RWPE2 (cell line): ENCODE results near the gene FOXL1.

Source experiments
- ATAC-seq: fragments of 200-7000 bp; cut with Tn5 transposase; 3 replicates; pipeline ENCODE4 v1.9.1; 2021; ENCODE audit warnings: low read depth
- DNase-seq: peaks from one replicate; pipeline ENCODE4 v3.0.0-alpha.2; 2020; ENCODE audit warnings: low spot score
- H3K27ac ChIP-seq: fragments of 450-650 bp; 2 replicates; pipeline ENCODE4 v1.5.1; 2017; ENCODE audit warnings: mild to moderate bottlenecking; ENCODE audit not compliant: poor library complexity, severe bottlenecking
- H3K27me3 ChIP-seq: fragments of 250-450 bp; sonication (Bioruptor Pico); 2 replicates; pipeline ENCODE4 v1.5.1; 2021; ENCODE audit warnings: mild to moderate bottlenecking, moderate library complexity; ENCODE audit not compliant: insufficient read depth, poor library complexity, severe bottlenecking
- H3K36me3 ChIP-seq: fragments of 250-450 bp; sonication (Bioruptor Pico); 2 replicates; pipeline ENCODE4 v1.5.1; 2020; ENCODE audit warnings: low read depth, mild to moderate bottlenecking, moderate library complexity
- H3K4me1 ChIP-seq: fragments of 250-450 bp; sonication (Bioruptor Pico); 2 replicates; pipeline ENCODE4 v1.5.1; 2021; ENCODE audit warnings: mild to moderate bottlenecking, moderate library complexity; ENCODE audit not compliant: insufficient read depth, poor library complexity, severe bottlenecking
- H3K4me3 ChIP-seq: fragments of 250-450 bp; sonication (Bioruptor Pico); 2 replicates; pipeline ENCODE4 v1.5.1; 2021; ENCODE audit warnings: mild to moderate bottlenecking, moderate library complexity; ENCODE audit not compliant: severe bottlenecking
- H3K9me3 ChIP-seq: fragments of 250-450 bp; sonication (Bioruptor Pico); 2 replicates; pipeline ENCODE4 v1.5.1; 2021; ENCODE audit warnings: mild to moderate bottlenecking, moderate library complexity; ENCODE audit not compliant: severe bottlenecking
- TF ChIP-seq, protein P1 (sequence below): fragments of 450-650 bp; IDR thresholded peaks from one replicate; pipeline ENCODE4 v1.5.1; 2017; ENCODE audit warnings: mild to moderate bottlenecking, moderate library complexity; ENCODE audit not compliant: poor library complexity, severe bottlenecking

FOXL1 gene

DNA sequence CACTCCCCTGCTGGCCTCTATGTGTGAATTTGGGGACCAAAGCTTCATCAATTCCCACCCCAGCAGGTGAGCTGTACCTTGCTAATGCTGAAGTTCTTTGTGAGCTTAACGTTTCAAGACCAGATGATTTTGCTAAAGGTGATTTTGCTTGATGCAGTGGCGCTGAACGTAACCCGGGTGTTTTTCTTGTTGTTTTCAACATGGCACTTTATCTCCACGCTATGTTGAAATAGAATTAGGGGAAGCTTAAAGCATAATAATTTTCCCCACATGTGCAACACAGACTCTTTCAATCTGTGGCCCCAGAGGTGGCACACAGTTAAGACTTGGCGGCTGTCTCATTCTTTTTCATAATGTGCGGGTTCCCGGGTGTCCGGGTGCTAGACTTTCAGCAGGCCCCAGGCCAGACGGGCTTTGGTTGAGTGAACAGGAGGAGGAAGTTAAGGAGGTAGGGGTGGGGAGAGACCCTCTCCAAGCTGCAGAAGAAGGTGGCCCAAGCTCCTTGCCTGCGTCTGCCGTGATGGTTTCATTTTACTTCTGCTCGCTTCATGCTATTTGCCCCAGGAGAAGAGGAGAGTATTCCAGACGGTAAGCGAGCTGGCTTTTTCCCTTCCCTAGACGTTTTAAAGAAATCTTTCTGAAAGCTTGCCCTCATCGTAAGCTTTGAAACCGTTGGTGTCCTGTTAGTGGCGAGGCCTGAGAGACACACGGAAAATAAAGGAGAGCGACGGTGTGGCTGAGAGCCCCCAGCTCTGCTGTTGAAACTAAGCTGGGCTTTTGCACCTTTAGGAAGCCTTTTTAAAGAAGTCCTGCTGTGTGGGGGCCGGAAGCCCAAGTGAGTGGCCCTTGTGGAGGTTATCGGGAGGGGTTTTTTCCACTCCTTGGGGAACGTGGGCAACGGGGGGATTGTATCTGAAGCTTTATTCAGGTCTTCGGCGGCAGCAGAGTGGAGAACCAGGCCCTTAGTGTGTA lies 7.5 kb upstream of the FOXL1 start:
- no peaks in the 10 kb centered on the region for H3K9me3 ChIP-seq
- peaks cover 12% of the 10 kb centered on the region for H3K27me3 ChIP-seq
- ATAC-seq (no peak), DNase-seq (no peak)
- H3K4me3 ChIP-seq: peak overlapping the region; percentile 80
- peaks cover 12% of the 10 kb centered on the region; the same call in 1 of the 2 replicates for H3K36me3 ChIP-seq
- H3K4me1 ChIP-seq: peaks cover 7% of the 10 kb centered on the region
- no peak overlapping the region for H3K27ac ChIP-seq
- TF ChIP-seq, protein P1, sequence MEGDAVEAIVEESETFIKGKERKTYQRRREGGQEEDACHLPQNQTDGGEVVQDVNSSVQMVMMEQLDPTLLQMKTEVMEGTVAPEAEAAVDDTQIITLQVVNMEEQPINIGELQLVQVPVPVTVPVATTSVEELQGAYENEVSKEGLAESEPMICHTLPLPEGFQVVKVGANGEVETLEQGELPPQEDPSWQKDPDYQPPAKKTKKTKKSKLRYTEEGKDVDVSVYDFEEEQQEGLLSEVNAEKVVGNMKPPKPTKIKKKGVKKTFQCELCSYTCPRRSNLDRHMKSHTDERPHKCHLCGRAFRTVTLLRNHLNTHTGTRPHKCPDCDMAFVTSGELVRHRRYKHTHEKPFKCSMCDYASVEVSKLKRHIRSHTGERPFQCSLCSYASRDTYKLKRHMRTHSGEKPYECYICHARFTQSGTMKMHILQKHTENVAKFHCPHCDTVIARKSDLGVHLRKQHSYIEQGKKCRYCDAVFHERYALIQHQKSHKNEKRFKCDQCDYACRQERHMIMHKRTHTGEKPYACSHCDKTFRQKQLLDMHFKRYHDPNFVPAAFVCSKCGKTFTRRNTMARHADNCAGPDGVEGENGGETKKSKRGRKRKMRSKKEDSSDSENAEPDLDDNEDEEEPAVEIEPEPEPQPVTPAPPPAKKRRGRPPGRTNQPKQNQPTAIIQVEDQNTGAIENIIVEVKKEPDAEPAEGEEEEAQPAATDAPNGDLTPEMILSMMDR: no peak

DNA sequence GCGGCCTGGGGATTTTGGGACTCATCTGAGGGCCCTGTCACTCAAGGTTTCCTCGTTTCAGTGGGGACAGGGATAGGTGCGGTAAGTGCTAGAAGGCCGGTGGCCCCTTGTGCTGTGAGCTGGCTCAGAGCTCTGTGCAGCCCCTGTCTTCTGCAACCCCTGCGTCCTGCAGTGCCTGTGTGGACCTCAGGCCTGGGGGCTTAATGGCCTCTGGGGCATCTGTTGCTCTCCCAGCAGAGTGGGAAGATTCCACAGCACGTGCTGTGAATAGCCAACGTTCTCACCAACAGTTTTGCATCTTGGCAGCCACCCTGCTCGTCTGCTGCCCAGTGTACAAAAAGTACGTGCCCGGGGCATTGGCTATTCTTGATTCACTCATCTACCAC lies 6.8 kb upstream of the FOXL1 start:
- peaks cover 3% of the 10 kb centered on the region for H3K4me1 ChIP-seq
- DNase-seq (no peak), ATAC-seq (no peak)
- H3K27ac ChIP-seq: no peak overlapping the region
- TF ChIP-seq, protein P1: no peak
- no peaks in the 10 kb centered on the region for H3K9me3 ChIP-seq
- H3K27me3 ChIP-seq: peaks cover 8% of the 10 kb centered on the region
- H3K4me3 ChIP-seq: no peak overlapping the region
- peaks cover 12% of the 10 kb centered on the region; the same call in 1 of the 2 replicates for H3K36me3 ChIP-seq

DNA sequence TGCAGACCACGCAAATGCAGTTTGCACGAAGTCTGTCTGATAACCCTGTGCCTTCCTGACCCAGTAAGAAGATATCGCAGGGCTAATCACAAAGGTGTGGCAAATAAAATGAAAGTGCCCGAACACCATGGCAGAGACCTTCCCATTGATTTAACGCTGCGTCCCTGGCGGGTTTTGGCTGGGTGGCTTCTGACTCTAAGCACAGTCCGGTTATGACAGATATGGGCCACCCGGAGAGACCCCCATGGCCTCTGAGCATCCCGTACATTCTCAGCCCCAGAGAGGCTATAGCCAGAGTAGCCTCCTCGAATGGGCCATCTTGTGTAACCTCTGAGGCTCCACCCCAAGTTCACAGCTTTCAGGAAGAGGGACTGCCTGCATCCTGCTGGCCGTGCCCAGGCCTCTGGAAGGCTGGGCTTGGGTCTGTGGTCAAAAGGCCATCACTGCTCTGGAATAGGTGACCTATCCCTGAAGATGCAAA lies 6.3 kb upstream of the FOXL1 start:
- DNase-seq: no peak
- no peaks in the 10 kb centered on the region for H3K9me3 ChIP-seq
- TF ChIP-seq, protein P1: no peak
- H3K4me1 ChIP-seq: peaks cover 4% of the 10 kb centered on the region
- H3K27me3 ChIP-seq: peaks cover 8% of the 10 kb centered on the region
- no peak overlapping the region for H3K27ac ChIP-seq
- ATAC-seq: no peak
- peaks cover 12% of the 10 kb centered on the region; the same call in 1 of the 2 replicates for H3K36me3 ChIP-seq
- no peak overlapping the region for H3K4me3 ChIP-seq

DNA sequence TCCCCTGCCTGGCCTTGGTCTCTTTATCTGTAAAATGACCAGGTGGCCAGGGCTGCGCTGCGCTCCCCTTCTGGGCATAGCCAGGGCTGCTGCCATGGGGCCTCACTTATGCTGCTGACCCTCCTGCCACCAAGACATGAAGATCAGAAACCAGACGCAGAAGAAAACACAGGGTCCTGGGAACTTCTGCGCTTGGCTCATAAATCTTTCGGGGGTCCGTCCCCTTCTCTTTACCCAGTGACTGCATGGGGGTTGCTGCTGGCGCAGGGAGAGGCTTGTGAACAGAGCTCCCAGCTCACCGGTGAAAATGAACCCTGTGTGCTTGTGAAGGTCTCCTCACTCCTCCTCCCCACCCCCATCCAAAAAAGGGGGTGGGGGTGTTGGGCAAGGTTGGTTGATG lies 5.7 kb upstream of the FOXL1 start:
- TF ChIP-seq, protein P1: no peak
- peaks cover 12% of the 10 kb centered on the region; the same call in 1 of the 2 replicates for H3K36me3 ChIP-seq
- H3K27me3 ChIP-seq: peaks cover 8% of the 10 kb centered on the region
- peaks cover 9% of the 10 kb centered on the region for H3K4me1 ChIP-seq
- H3K27ac ChIP-seq: no peak overlapping the region
- DNase-seq (no peak), ATAC-seq (no peak)
- H3K4me3 ChIP-seq: no peak overlapping the region
- H3K9me3 ChIP-seq: no peaks in the 10 kb centered on the region

DNA sequence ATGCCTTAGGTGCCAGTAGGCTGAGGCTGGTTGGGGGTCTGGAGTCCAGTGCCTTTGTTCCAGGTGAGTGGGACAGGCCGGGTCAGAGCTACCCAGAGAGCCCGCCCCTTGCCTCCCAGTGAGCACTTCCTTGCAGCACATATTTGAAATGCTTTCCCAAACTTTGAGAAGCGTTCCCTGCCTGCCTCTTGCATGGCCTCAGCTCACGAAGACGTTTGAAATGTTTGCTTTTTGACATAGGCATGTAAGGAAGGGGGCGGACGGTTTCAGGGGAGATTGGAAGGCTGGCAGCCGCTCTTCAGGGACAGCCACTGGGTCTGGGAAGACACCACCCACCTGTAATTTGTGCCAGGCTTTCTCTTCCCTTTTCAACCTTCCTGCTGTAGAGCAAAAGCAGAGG lies 5.1 kb upstream of the FOXL1 start:
- no peak for ATAC-seq
- H3K4me3 ChIP-seq: no peak overlapping the region

More for the DNA sequence above, 5.1 kb upstream of the FOXL1 start:
- Histone ChIP-seq H3K27ac (no peak overlapping the region), H3K9me3 (no peaks in the 10 kb centered on the region), H3K36me3 (peaks cover 12% of the 10 kb centered on the region; the same call in 1 of the 2 replicates), H3K4me1 (peaks cover 12% of the 10 kb centered on the region), H3K27me3 (peaks cover 8% of the 10 kb centered on the region)
- TF ChIP-seq, protein P1: no peak
- DNase-seq: no peak
